ENCODE data around the gene AOPEP. TPM values are rescaled to one million over a fixed set of nuclear protein-coding genes. Genes with fewer than 3 reads are reported as not detected.

AOPEP gene
- total and polyA plus RNA-seq, 2 of the 13 experiments (the other 11 are each of a cell fraction or from before 2014, with no cell fraction given): 22.2 to 41.6 TPM

GRCh38 chr9:94827584-94828304 is 101.2 kb downstream of the AOPEP start (continued):
- TF ChIP-seq TFDP1 (CRISPR knock-in tag; IDR thresholded peaks at IDR 0.05; ENCODE audit: borderline replicate concordance): peak; percentile 49; the same call in 1 of the 2 replicates
- TF ChIP-seq HOMEZ (CRISPR knock-in tag; IDR thresholded peaks at IDR 0.05; ENCODE audit: low read depth): peak; percentile 87
- 0 out of 2 replicates have a peak, but pooled peaks have one; percentile 48 for TF ChIP-seq TSC22D2 (CRISPR knock-in tag; IDR thresholded peaks at IDR 0.05; ENCODE audit: borderline replicate concordance)
- TF ChIP-seq ZSCAN30 (CRISPR knock-in tag; IDR thresholded peaks at IDR 0.05): no peak
- peak; percentile 74; the same call in 1 of the 2 replicates for TF ChIP-seq SIX4 (CRISPR knock-in tag; IDR thresholded peaks at IDR 0.05)
- peak; percentile 74; the same call in 1 of the 2 replicates for TF ChIP-seq DRAP1 (CRISPR knock-in tag; IDR thresholded peaks at IDR 0.05)
- TF ChIP-seq HCFC1 (IDR thresholded peaks at IDR 0.05; ENCODE audit: low read depth, low read length): no peak
- no peak for TF ChIP-seq DR1 (CRISPR knock-in tag; IDR thresholded peaks at IDR 0.05)
- TF ChIP-seq ZNF264 (CRISPR knock-in tag; IDR thresholded peaks at IDR 0.05): no peak
- TF ChIP-seq ZFX (CRISPR knock-in tag; IDR thresholded peaks at IDR 0.05; ENCODE audit: low read depth): peak; percentile 82
- TF ChIP-seq ZNF569 (CRISPR knock-in tag; IDR thresholded peaks at IDR 0.05; ENCODE audit: borderline replicate concordance): no peak
- no peak for TF ChIP-seq CREB1 (IDR thresholded peaks at IDR 0.05)
- peak; percentile 56 for TF ChIP-seq CREB1 (CRISPR knock-in tag; IDR thresholded peaks at IDR 0.05)
- TF ChIP-seq ZMYM4 (CRISPR knock-in tag; IDR thresholded peaks at IDR 0.05): peak; percentile 81
- no peak for TF ChIP-seq LCORL (IDR thresholded peaks at IDR 0.05)
- TF ChIP-seq LCORL (CRISPR knock-in tag; IDR thresholded peaks at IDR 0.05): peak; percentile 93
- TF ChIP-seq THAP11 (CRISPR knock-in tag; IDR thresholded peaks at IDR 0.05): peak; percentile 63
- peak; percentile 35; the same call in 1 of the 2 replicates for TF ChIP-seq ZNF652 (CRISPR knock-in tag; IDR thresholded peaks at IDR 0.05; ENCODE audit: borderline replicate concordance, low read depth)
- TF ChIP-seq HES4 (CRISPR knock-in tag; IDR thresholded peaks at IDR 0.05; ENCODE audit: borderline replicate concordance): no peak
- TF ChIP-seq IRF2 (CRISPR knock-in tag; IDR thresholded peaks at IDR 0.05): peak; percentile 69
- TF ChIP-seq DPF2 (CRISPR knock-in tag; IDR thresholded peaks at IDR 0.05; ENCODE audit: borderline replicate concordance, low read depth): peak; percentile 69; the same call in 1 of the 2 replicates
- peak; percentile 69; the same call in 1 of the 2 replicates for TF ChIP-seq ZBED4 (CRISPR knock-in tag; IDR thresholded peaks at IDR 0.05; ENCODE audit: borderline replicate concordance)
- TF ChIP-seq HNF4A (CRISPR knock-in tag; IDR thresholded peaks at IDR 0.05): peak; percentile 88
- TF ChIP-seq NFIC (IDR thresholded peaks at IDR 0.05; ENCODE audit: low read length): peak; percentile 91
- TF ChIP-seq NR2F2 (IDR thresholded peaks at IDR 0.05; ENCODE audit: borderline replicate concordance, low read depth): peak; percentile 86
- TF ChIP-seq ZNF30 (CRISPR knock-in tag; IDR thresholded peaks at IDR 0.05): no peak
